HG03097 (cell line): ENCODE results near the gene PPP1R37.
A peak's percentile ranks its signal among the peaks of the same experiment; 100 is the strongest.
"Not testable (repeated sequence)": the region's sequence is repeated elsewhere in the genome, so short reads cannot be mapped to it uniquely, and the experiment has no call there.

Source experiments
- ATAC-seq: cut with Tn5 transposase; IDR thresholded peaks from one replicate; pipeline ENCODE4 v1.9.1; 2021; ENCODE audit not compliant: unreplicated experiment, low FRiP score

Gene PPP1R37

GRCh38 chr19:45091031-45091923, 1.7 kb upstream of the PPP1R37 start:
- peak; percentile 58 for ATAC-seq

GRCh38 chr19:45094137-45094536, 1.2 kb downstream of the PPP1R37 start:
- no peak for ATAC-seq

- no peak for ATAC-seq
Observed at GRCh38 chr19:45094707-45095106, 1.7 kb downstream of the PPP1R37 start.

- no peak for ATAC-seq
Observed at GRCh38 chr19:45095496-45096413, 2.8 kb downstream of the PPP1R37 start.

- ATAC-seq, result no peak
Observed at GRCh38 chr19:45096700-45097099, 3.7 kb downstream of the PPP1R37 start.

- no peak for ATAC-seq
Observed at GRCh38 chr19:45097450-45097775, 4.4 kb downstream of the PPP1R37 start.

GRCh38 chr19:45097776-45098520, 5.0 kb downstream of the PPP1R37 start:
- ATAC-seq, result no peak

- ATAC-seq, result no peak
Observed at GRCh38 chr19:45098521-45099466, 5.8 kb downstream of the PPP1R37 start.

GRCh38 chr19:45099467-45100191, 6.7 kb downstream of the PPP1R37 start:
- ATAC-seq, result no peak

GRCh38 chr19:45100201-45100600, 7.2 kb downstream of the PPP1R37 start:
- no peak for ATAC-seq

- ATAC-seq, result no peak
Observed at GRCh38 chr19:45100846-45101252, 7.9 kb downstream of the PPP1R37 start.

GRCh38 chr19:45101806-45102205, 8.8 kb downstream of the PPP1R37 start:
- no peak for ATAC-seq

GRCh38 chr19:45102481-45102880, 9.5 kb downstream of the PPP1R37 start:
- ATAC-seq, result no peak

GRCh38 chr19:45103156-45103507, 10.2 kb downstream of the PPP1R37 start:
- ATAC-seq, result no peak

GRCh38 chr19:45103508-45104319, 10.7 kb downstream of the PPP1R37 start:
- ATAC-seq, result no peak

- ATAC-seq, result no peak
Observed at GRCh38 chr19:45104658-45105349, 11.8 kb downstream of the PPP1R37 start.

GRCh38 chr19:45106363-45106762, 13.4 kb downstream of the PPP1R37 start:
- not testable (repeated sequence) for ATAC-seq
